GM21737 (cell line): ENCODE data around the gene ADARB2.

Experiments used
- ATAC-seq: cut with Tn5 transposase; IDR thresholded peaks from one replicate; pipeline ENCODE4 v1.9.1; 2021; ENCODE audit warnings: mild to moderate bottlenecking, moderate library complexity; ENCODE audit not compliant: unreplicated experiment

Gene ADARB2

DNA sequence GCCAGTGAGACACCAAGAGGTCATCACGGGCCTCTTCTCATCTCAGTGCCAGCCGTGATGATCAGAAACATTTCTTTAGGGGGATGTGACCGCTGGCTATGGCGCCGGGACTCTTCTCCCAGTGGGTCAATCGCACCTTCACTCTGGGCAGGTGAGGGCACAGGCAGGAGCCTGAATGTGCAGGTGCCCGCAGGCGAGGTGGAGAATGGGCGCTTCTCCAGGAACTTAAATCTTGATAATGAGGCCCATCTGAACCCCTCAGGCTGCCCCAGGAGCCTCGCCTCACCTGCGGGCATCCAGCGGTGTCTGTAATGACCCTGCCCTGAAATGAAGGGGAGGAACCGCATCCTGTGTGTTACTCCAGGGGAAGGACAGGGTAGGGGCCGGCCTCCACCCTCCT is 204.7 kb downstream of the ADARB2 start:
- ATAC-seq = no peak

DNA sequence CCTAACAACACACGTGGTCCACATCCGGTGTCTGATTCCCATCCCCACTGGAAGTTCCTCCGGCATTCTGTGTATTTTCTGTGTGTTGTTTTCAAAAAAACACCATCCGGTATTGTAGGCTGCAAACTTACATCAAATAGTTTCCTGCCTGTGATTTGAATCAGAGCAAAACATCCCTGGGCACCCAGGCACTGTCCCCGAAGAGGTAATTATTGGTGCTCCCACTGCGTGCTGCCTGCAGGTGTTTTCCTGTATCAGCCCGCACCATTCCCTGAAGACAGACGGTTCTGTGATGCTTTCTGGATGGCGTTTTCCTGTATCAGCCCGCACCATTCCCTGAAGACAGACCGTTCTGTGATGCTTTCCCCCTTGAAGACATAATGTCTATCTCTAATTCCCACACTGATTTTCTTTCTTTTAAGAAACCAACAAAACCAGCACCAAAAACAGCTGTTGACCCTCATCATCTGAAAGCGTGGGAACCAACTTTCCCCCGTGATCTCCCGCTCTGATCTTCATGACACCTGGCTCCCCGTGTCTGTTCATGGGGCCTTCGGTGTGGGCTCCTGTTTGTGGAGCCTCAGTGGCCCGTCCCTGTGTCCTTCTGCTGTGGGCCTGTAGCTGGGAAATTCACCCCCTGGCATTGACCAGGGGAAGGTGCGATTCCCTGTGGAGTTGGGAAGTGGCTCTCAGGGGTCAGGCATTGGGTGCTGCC is 205.3 kb downstream of the ADARB2 start:
- no peak for ATAC-seq

DNA sequence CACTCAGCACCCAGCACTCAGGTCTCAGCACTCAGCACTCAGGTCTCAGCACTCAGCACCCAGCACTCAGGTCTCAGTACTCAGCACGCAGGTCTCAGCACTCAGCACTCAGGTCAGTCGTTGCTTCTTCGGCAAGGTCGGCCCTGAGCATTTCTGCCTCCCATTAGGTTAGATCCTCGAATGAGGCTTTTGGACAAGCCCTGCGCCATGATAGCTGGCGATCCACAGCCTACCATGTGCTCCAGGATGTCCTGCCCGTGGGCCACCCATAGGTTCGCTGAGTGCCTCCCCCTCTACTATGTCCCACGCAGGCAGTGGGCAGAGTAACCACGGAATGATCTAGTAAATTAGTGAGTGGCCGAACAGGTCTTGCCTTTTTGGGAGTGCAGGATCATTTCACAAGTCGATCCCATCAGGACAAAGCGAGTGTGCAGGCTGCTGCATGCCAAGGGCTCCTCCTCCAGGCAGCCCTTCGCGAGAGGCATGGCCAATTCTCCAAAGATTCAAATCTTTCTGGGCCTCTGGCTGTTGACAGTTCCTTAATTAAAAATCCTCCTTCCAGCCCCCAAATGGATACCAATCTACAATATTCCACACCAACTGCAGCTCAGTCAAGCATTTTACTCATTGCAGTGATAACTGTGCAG is 206.3 kb downstream of the ADARB2 start:
- ATAC-seq = no peak

DNA sequence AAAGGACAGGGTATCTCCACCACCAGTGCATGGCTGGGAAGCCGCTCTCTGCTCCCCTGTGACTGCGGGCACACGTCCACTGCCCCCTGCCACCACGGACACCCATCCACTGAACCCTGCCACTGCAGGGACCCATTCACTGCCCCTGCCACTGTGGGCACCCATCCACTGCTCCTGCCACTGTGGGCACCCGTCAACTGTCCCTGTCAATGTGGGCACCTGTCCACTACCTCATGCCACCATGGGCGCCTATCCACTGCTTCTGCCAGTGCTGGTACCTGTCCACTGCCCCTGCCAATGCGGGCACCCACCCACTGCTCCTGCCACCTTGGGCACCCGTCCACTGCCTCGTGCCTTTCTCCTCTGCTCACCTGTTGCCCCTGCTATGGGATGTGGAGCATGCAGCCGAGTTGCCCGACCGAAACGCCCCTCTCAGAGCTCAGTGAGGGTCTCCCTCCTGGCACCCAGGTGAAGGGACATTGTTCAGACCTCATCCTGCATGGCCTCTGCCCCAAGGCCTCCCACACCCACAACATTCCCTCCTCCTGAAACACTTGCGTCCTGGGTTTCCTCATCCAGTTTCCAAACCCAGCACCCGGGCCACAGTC is 207.4 kb downstream of the ADARB2 start:
- no peak for ATAC-seq

DNA sequence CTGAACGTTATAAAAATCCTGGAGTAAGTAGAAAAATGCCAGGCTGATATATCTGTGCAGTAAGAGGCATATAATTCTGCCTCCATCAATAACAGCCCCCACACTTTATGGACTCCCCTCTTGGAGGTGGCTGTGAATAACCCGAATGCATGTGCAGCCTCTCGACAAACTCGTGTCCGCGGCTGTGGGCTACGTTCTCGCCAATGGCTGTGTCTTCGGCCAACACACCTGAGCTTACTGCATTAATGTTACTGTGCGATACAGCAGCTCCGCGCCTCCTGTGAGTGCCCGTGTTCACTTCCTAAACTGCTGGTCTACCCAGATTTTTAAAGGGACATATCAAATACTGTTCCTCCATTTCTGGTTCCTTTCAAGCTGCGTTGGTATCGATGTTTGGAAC is 209.4 kb downstream of the ADARB2 start:
- ATAC-seq = no peak

DNA sequence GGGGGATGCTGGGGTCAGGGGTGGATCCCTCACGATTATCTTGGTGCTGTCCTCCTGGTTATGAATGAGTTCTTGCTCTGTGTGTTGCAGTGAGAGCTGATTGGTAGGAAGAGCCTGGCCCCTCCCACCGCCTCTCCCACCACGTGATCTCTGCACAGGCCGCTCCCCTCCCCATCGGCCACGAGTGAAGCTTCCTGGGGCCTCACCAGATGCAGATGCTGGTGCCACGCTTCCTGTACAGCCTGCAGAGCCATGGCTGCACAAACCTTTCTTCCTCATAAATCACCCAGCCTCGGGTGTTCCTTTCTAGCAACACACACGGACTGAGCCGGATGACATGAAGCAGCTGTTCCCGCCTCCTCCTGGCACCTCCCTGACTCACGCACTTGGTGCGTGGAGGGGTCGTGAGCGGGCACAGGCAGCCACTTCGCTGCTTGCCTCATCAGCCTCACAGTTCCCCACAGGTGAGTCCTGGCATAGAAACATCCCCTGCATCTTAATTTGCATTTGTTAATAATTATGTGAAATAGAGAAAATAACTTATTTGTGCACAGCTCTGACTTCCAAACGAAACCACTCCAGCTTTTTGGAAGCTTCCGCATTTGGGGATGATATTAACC is 210.8 kb downstream of the ADARB2 start:
- no peak for ATAC-seq

DNA sequence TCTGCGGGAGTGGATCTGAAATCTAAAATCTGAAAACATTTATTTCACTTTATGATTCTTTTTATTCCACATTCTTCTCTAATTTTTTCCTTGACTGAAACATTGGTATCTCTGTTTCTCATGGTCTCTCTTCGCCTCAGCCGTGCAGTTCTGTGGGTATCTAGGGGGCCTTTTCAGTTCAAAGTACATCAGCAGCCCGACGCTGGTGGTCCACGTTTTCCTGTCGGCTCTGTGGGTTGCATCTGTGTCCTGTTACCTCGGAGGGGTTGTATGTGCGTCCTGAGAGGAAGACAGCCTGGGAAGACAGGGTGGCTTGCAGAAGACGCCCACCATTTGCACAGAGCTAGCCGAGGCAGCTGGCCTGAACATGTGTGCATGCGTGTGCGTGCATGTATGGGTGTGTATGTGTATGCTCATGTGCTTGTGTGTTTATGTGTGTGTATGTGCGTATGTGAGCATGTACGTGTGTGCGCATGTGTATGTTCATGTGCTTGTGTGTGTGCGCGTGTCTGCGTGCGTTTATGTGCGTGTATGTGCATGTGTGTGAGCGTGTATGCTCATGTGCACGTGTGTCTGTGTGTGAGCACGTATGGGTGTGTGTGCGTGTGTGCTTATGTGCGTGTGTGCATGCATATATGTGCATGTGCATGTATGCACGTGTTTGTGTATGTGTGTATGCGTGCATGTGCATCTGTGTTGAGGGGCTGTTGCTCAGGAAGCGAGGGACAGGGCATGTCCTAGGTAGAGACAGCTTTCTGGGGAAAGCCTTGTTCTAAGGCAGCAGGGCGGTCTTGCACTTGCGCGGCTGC is 211.8 kb downstream of the ADARB2 start:
- ATAC-seq = no peak

DNA sequence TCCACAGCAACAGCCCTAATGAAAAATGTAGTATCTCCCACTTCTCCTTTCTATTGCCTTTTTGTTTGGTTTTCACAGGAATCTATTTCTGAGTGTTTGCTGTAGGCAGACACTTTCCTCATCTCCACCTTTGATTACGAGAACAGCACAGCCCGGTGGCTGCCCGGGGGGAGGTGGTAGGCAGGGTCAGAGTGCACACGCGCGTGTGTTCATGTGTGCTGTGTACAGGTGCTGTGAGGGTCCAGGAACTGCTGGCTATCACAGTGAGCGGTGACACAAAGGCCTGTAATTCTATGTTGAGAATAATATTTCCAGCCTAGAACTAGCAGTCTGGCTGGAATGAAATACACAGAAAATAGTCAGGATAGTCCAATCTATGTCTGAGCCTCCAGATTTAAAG is 212.8 kb downstream of the ADARB2 start:
- no peak for ATAC-seq

DNA sequence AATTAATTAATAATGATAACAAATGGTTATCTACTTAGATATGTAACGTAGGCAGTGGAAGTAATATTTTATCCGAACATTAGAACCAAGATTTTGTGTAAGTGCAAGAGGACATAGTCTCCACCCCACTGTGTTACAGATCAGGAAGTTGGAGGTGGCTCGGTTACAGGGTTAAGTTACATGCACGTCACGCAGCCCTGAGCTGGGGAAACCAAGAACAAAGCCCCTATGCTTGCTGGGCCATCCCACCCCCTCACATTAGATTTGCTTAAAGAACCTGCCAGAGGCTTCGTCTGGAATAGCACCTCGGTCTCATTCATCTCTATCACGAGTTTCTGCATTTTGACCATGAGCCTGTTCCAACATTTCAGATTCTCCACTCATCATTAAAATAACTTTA is 214.1 kb downstream of the ADARB2 start:
- no peak for ATAC-seq

DNA sequence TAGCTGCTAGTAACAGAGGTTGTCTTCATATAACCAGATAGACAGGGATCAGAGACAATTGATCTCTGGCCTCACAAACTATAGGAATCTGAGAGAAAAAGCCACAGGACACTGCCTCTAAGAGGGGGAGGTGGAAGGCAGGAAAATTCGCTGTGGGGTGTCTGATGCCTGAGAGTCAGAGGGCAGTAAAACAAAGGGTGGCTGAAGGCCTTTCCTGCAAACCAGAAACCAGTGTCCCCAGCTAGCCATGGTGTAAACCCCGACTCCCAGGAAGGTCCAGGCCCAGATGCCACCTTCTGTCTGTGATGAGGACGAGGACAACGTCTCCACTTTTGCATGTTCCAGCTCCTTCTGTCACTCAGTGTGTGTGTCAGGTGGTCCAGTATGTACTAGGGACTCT is 215.1 kb downstream of the ADARB2 start:
- no peak for ATAC-seq

DNA sequence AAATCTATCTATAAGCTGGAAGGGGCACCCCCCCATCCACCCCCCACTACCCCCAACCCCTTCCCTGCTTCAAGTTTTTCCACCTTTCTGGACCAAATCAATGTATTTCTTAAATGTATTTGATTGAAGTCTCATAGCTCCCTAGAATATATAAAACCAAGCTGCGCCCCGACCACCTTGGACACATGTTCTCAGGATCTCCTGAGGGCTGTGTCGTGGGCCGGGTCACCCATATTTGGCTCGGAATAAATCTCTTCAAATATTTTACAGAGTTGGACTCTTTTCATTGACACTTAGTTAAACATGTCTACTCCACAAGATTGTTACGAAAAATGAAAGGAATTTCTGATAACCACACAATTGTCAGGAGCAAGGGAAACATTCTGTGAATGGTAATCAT is 215.6 kb downstream of the ADARB2 start:
- ATAC-seq = no peak

DNA sequence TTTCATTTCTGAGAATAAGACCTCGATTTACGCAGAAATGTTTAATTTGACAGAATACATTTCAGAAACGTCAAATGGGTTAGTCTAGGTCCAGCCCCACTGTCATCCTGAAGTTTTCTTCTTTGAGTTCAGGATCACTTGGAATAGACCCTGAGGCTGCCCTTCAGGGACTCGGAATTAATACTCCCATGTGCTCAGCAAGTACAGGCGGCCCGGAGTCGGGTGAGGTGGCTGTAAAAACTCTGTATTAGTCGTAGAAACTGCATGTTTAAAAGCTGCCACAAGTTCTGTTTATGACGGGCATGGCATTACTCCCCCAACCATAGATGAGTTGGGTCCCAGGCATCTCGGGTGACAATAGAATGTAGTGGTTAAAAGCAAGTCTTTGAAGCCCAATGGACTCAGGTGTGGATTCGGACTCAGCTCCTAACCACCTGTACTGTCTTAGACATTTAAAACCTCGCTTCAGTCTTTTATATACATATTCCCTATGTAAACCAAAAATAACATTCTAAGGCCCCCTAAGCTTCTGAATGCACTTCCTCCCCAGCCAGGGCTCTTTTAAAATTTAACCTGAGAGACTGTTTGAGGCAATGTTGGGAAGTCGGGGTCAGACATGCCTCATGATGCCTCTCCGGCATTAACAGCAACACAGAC is 216.3 kb downstream of the ADARB2 start:
- no peak for ATAC-seq

DNA sequence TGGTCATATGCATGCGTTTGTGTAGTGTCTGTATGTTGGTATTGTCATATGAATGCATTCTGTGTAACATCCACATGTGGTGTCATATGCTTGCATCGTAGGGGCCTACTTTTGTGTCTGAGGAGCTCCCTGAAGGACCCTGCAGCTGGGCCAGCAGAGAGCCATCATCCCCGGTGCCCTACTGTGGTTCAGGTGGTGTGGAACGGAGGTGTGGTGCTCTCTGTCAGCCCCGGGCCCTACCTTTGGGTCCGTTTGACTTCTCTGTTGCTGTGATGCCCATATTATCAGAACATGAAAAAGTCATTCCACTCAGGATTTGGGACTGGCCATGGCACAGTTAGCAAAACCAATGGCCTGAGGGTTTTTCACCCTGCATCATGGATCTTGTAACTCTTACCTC is 217.9 kb downstream of the ADARB2 start:
- ATAC-seq = no peak

DNA sequence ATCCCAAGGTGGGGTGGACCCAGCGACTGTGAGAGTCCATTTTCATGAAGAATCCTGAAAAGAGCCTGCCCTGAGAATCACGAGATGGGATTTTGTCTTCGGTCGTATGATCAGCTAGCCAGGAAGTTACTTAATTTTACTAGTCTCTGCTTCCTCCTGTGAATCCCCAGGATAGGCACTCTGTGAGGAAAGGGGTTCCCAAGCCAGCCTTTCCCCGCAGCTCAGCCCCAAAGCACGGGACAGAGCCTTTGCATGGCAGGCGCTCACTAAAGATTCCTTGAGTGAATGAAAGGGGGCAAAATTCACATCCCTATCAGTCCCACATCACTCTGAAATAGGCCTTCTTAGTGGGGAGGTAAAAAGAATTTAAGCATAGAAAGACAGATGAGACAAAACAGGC is 219.6 kb downstream of the ADARB2 start:
- ATAC-seq = no peak

DNA sequence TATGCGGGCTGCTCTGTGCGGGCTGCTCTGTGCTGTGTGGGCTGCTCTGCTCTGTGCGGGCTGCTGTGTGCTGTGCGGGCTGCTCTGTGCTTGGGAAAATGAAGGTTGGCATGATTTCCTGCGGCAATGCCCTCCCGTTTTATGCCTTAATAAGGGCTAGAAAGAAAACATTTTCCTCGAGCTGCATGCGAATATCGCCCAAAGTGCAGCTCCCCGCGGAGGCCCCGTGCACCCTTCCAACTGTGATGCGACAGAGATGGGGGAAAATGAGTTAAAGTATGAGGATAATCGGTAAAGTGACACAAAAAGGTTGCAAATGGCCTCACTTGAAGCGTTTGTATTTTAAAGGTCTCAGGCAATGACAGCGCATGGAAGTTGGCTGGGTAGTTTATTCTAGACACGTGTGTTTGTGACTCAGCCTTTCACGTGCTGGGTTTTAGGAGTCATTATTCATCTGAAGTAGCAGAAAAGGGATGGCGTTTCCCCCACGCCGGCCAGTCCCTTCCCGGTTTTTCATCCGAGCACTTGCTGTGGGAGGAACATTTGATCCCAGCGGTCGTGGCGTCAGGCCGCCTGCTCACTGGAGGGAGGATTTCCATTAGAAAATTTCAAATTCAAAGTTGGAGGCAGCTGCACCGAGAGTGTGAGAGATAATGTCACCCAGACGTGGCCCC is 220.7 kb downstream of the ADARB2 start:
- no peak for ATAC-seq

DNA sequence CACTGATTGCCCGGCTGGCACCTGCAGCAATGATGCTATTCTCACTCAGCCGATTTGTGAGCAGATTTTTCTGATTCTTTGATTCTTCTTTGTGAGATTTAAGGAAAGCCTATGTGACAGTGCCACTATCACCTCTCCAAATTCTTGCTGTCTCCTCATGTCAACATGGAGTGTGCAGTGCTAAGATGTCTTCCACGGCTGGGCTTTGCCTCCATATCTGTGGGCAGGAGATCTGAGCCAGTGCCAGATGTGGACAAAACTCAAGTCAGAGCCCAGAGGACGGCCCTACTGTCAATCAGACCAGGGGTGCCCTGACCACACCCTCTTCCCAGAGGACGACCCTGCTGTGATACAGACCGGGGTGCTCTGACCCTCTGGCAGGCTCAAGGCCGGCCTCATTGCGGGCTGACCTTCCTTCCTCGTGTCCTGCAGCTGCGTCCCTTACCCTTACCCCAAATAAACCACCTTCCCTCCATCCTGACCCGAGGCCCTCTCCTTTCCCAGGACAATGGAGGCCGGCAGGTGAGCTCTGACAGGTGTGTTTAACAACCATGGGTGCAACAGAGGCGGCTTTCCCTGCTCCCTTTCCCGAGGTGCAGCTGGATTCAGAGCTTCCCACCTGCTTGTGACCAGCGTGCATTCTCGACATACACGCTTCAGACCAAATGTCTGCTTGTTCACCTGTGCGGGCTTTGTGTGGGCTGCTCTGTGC is 221.4 kb downstream of the ADARB2 start:
- ATAC-seq = no peak

DNA sequence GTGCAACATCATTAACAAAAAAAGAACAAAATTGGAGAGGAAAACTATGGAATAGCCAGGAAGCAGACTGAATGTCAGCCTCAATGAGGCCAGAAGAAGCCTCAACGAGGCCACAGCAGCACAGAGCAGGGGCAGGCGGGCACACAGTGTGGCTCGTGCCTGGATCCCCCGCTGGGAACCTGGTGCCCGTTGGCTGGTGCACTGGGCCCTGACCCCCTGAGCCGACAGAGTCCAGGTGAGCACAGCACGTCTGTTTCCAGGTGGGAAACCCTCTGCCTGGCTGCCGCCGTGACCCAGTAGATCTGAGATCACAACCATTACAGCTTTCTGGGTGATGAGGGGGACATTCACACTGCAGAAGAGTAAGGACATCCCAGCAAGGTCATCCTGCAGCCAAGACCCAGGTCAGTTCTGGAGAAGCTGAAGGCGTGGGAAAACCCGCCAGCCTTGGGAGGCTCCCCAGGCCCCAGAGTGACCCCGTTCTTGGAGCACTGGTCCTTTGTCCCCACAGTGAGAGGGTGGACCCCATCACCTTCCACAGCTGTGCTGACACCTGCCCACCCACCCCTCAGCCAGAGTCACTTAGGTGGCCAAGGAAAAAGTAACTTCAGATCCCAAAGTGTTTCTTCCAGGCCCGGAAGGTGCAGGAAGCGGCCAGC is 222.1 kb downstream of the ADARB2 start:
- ATAC-seq = no peak

DNA sequence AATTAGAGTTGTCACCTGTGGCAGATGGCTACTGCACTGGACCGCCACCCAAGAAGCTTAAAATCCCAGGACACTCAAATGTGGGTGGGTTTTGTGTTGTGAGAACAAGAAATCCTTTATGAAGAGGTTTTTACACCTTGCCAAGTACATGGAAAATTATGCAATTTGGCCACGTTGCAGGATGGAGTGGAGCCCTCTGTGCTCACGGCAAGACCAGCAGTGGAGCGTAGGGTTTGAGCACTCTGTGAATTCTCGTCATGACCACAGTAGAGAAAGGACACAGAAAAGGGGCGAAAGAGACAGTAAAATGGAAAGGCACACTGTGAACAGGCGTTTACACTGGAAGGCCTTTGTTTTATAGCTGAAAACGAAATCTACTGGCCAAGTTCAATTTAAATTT is 222.6 kb downstream of the ADARB2 start:
- ATAC-seq = no peak

DNA sequence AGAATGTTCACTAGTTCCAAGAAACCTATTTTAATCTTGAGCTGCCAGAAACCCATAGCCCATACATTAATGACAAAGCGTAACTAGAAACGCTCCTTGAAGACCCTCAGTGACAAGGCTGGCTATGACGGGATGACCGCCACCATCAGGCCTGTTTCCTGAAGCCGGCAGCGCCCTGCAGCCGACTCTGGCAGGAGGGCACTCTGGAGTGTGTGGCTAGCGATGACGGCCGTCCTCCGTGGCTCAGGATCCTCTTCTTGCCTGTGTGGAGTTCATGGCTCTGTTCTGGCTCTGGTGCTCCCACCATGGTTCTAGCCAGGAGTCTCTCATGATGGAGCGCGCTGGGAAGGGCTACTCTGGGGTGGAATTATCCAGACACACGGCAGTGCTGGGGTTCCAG is 224.1 kb downstream of the ADARB2 start:
- ATAC-seq = no peak
